Fibroblast of lung (primary cell): ENCODE measurements around the gene SLC39A12. TPM values are rescaled to one million over a fixed set of nuclear protein-coding genes. Genes with fewer than 3 reads are reported as not detected.
"Not testable (repeated sequence)": the region's sequence is repeated elsewhere in the genome, so short reads cannot be mapped to it uniquely, and the experiment has no call there.

ENCODE experiments used
- DNase-seq, 2 donors: peaks; one replicate each; pipeline versions ENCODE4 v3.0.0 to v3.0.0-alpha.2; 2010; ENCODE audit warnings: low read depth in 2 of 2
- H2AFZ ChIP-seq: 2 replicates; pipeline ENCODE4 v1.5.1; 2012; ENCODE audit warnings: low read length, control low read depth, inconsistent platforms
- H3K27ac ChIP-seq: 2 replicates; pipeline ENCODE4 v1.5.1; 2011; ENCODE audit warnings: low read length, control low read depth; ENCODE audit not compliant: insufficient read depth
- H3K27me3 ChIP-seq: 2 replicates; pipeline ENCODE4 v1.5.1; 2011; ENCODE audit warnings: mild to moderate bottlenecking, low read length; ENCODE audit not compliant: control insufficient read depth, insufficient read depth
- H3K36me3 ChIP-seq: 2 replicates; pipeline ENCODE4 v1.5.1; 2011; ENCODE audit warnings: low read length; ENCODE audit not compliant: control insufficient read depth, insufficient read depth
- H3K4me1 ChIP-seq: 2 replicates; pipeline ENCODE4 v1.5.1; 2011; ENCODE audit warnings: low read length; ENCODE audit not compliant: control insufficient read depth, insufficient read depth; ENCODE audit errors: extremely low read depth
- H3K4me2 ChIP-seq: 2 replicates; pipeline ENCODE4 v1.5.1; 2011; ENCODE audit warnings: low read length, control low read depth; ENCODE audit not compliant: insufficient read depth; ENCODE audit errors: extremely low read depth
- H3K4me3 ChIP-seq, 4 experiments: fragments of 200-600 bp in 1 of 4; sonication (generic) in 1 of 4; replicated peaks in 1 of 4; 2 replicates each; pipeline ENCODE4 v1.5.1; 2011 to 2016; ENCODE audit warnings: low read length in 4 of 4, low read depth in 3 of 4, mild to moderate bottlenecking in 3 of 4, control low read depth in 2 of 4, inconsistent platforms in 1 of 4, mixed read lengths in 1 of 4; ENCODE audit not compliant: insufficient read depth in 1 of 4; ENCODE audit errors: control extremely low read depth in 1 of 4
- H3K79me2 ChIP-seq: 2 replicates; pipeline ENCODE4 v1.5.1; 2012; ENCODE audit warnings: mild to moderate bottlenecking, low read length, inconsistent platforms; ENCODE audit not compliant: control insufficient read depth, insufficient read depth
- H3K9ac ChIP-seq: 2 replicates; pipeline ENCODE4 v1.5.1; 2011; ENCODE audit warnings: mild to moderate bottlenecking, low read length, control low read depth; ENCODE audit not compliant: insufficient read depth
- H3K9me3 ChIP-seq: 2 replicates; pipeline ENCODE4 v1.5.1; 2012; ENCODE audit warnings: low read depth, low read length; ENCODE audit not compliant: control insufficient read depth, insufficient read depth
- H4K20me1 ChIP-seq: 2 replicates; pipeline ENCODE4 v1.5.1; 2011; ENCODE audit warnings: low read length; ENCODE audit not compliant: control insufficient read depth, insufficient read depth; ENCODE audit errors: extremely low read depth
- EZH2 ChIP-seq: IDR thresholded peaks from 2 replicates; pipeline ENCODE4 v1.5.1; 2012; ENCODE audit warnings: low read length, control low read depth, mild to moderate bottlenecking; ENCODE audit errors: missing control alignments
- polyA plus RNA-seq, 2 donors: library from polyadenylated mRNA; depleted of rRNA in 1 of 2; stranded (reverse) in 1 of 2; unstranded in 1 of 2; fragments of >200 nt; gene quantifications; 2 replicates each; pipeline ENCODE4 v1.2.1, GENCODE V29; 2011 to 2012; ENCODE audit warnings: missing spikeins in 1 of 2
- total RNA-seq: library from RNA; depleted of rRNA; stranded (reverse); fragments of >200 nt; gene quantifications from 2 replicates; pipeline ENCODE4 v1.2.1, GENCODE V29; 2014
- TF ChIP-seq, protein P1 (sequence below), 2 donors: IDR thresholded peaks in 1 of 2; conservative IDR thresholded peaks in 1 of 2; 1 replicate in 1 of 2; 2 replicates in 1 of 2; pipeline ENCODE4 v1.5.1; 2011 to 2012; ENCODE audit warnings: low read length in 2 of 2, control low read depth in 1 of 2, inconsistent platforms in 1 of 2, low read depth in 1 of 2, mild to moderate bottlenecking in 1 of 2

The SLC39A12 gene
- total and polyA plus RNA-seq, 2 donors (not counting 1 experiment from before 2014, with no cell fraction given): not detected

DNA sequence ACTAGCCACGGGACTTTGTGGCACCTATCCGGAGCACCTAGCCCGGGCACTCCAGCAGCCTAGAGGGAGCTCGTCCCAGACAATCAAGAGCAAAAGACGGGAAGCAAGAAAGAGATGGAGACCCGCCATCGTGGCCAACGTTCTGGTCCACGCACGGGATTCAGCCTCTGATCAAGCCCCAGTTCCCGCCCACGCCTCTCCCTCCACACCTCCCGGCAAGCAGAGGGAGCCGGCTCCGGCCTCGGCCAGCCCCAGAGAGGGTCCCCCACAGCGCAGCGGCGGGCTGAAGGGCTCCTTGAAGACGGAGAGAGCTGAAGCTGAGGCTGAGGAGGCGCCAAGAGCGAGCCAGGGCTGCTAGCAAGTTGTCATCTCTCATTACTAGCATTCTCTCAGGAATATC lies 992 bp upstream of the SLC39A12 start:
- TF ChIP-seq, protein P1, sequence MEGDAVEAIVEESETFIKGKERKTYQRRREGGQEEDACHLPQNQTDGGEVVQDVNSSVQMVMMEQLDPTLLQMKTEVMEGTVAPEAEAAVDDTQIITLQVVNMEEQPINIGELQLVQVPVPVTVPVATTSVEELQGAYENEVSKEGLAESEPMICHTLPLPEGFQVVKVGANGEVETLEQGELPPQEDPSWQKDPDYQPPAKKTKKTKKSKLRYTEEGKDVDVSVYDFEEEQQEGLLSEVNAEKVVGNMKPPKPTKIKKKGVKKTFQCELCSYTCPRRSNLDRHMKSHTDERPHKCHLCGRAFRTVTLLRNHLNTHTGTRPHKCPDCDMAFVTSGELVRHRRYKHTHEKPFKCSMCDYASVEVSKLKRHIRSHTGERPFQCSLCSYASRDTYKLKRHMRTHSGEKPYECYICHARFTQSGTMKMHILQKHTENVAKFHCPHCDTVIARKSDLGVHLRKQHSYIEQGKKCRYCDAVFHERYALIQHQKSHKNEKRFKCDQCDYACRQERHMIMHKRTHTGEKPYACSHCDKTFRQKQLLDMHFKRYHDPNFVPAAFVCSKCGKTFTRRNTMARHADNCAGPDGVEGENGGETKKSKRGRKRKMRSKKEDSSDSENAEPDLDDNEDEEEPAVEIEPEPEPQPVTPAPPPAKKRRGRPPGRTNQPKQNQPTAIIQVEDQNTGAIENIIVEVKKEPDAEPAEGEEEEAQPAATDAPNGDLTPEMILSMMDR (conservative IDR thresholded peaks at IDR 0.05 in 1 of 2, IDR thresholded peaks at IDR 0.05 in 1 of 2; ENCODE audit: low read depth in 1 of 2, low read length in 2 of 2): no peak
- TF ChIP-seq EZH2: no peak
- H2AFZ ChIP-seq: no peak overlapping the region

DNA sequence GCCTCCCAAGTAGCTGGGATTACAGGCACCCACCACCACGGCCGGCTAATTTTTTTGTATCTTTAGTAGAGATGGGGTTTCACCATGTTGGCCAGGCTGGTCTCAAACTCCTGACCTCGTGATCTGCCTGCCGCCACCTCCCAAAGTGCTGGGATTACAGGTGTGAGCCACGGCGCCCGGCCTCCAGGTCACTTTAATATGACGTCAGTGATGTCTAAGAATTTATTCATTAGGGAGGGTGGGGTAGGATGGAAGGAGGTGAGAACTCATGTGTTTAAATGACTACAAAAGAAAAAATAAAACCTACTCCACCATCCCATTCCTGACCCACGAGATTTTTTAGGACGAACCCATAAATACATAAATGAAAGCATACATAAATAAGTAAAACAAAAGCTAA lies 2.7 kb downstream of the SLC39A12 start:
- not testable (repeated sequence) for DNase-seq, H3K4me1 ChIP-seq, H3K9ac ChIP-seq, H3K79me2 ChIP-seq, H3K4me3 ChIP-seq, H4K20me1 ChIP-seq, H3K36me3 ChIP-seq, H3K9me3 ChIP-seq, H3K4me2 ChIP-seq, H3K27ac ChIP-seq, H3K27me3 ChIP-seq, H2AFZ ChIP-seq

More for the DNA sequence above, 992 bp upstream of the SLC39A12 start:
- no peak overlapping the region for H3K4me3 ChIP-seq
- no peak overlapping the region for H3K9ac ChIP-seq
- H3K27me3 ChIP-seq: no peaks in the 10 kb centered on the region
- no peaks in the 10 kb centered on the region for H3K79me2 ChIP-seq
- H3K36me3 ChIP-seq: no peaks in the 10 kb centered on the region
- DNase-seq: no peak
- no peak overlapping the region for H3K4me2 ChIP-seq
- no peak overlapping the region for H3K27ac ChIP-seq
- H3K9me3 ChIP-seq: no peaks in the 10 kb centered on the region
- no peaks in the 10 kb centered on the region for H4K20me1 ChIP-seq
- H3K4me1 ChIP-seq: no peaks in the 10 kb centered on the region

DNA sequence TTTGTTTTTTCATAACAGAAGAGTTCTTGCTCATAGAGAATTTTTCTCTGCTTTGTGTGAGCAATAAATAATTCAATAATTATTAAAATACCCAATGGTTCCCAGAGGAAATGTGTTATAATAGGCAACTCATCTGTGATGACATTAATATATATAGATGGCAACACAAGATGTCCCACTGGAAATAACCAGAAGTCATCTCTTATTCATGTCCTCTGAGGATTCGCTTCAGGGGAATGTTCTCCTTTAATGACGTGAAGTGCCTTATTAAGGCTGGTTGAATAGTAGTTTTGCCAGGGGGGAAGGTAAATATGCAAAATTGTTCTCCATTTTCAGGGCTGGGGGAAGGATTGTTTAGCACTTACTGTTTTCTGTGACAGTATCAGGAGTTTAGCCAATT lies 3.1 kb downstream of the SLC39A12 start:
- H3K27me3 ChIP-seq: no peaks in the 10 kb centered on the region
- no peaks in the 10 kb centered on the region for H3K9me3 ChIP-seq
- H3K4me3 ChIP-seq: no peak overlapping the region
- TF ChIP-seq, protein P1 (conservative IDR thresholded peaks at IDR 0.05 in 1 of 2, IDR thresholded peaks at IDR 0.05 in 1 of 2; ENCODE audit: low read depth in 1 of 2, low read length in 2 of 2): no peak
- no peak for TF ChIP-seq EZH2
- H3K4me1 ChIP-seq: no peaks in the 10 kb centered on the region
- no peak overlapping the region for H2AFZ ChIP-seq
- no peak overlapping the region for H3K27ac ChIP-seq
- DNase-seq: peak in 1 of 2 donors; percentile 14
- H4K20me1 ChIP-seq: no peaks in the 10 kb centered on the region
- no peaks in the 10 kb centered on the region for H3K36me3 ChIP-seq
- H3K79me2 ChIP-seq: no peaks in the 10 kb centered on the region
- H3K4me2 ChIP-seq: no peak overlapping the region
- H3K9ac ChIP-seq: no peak overlapping the region
